CD4-positive, alpha-beta T cell treated with Interleukin-15 for 4 hours (primary cell): ENCODE measurements around the gene HTR3B.
"Not testable (repeated sequence)": the region's sequence is repeated elsewhere in the genome, so short reads cannot be mapped to it uniquely, and the experiment has no call there.

Source experiments
- DNase-seq: peaks from one replicate; pipeline ENCODE4 v3.0.0-alpha.2; 2020; ENCODE audit warnings: low spot score

HTR3B gene

DNA sequence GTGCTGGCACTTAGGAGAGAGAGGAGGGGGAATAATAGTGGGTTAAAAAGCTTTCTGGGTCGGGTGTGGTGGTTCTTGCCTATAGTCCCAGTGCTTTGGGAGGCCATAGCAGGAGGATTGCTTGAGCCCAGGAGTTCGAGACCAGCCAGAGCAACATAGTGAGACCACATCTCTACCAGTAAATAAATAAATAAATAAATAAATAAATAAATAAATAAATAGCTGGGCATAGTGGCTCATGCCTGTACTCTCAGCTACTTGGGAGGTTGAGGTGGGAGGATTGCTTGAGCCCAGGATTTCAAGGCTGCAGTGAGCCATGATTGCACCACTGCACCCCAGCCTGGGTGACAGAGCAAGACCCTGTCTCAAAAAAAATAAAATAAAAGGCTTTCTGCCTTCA is 41.6 kb downstream of the HTR3B start:
- not testable (repeated sequence) for DNase-seq

GRCh38 chr11:113947994-113948393 is 43.4 kb downstream of the HTR3B start:
- DNase-seq, result no peak

- no peak for DNase-seq
Measured at GRCh38 chr11:113949891-113950290, 45.3 kb downstream of the HTR3B start.

DNA sequence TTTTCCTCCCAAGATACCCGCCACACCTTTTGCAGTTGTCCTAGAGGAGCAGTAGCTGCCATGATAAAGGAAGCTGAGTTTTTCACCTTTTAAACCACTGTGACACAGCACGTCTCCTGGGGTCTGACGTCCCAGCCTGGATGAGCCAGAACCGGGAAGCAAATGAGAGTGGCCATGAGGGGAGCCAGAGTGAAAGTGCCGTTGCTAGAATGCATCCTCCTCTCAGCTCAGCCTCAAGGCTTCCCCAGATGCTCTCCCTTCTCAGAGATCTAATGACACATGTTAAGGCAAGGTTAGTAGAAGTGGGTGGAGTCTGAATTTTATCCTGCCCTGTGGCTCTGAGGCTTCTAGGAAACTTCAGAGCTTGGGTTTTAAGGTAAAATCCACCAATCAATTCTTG is 46.9 kb downstream of the HTR3B start:
- no peak for DNase-seq

- DNase-seq, result no peak
Measured at GRCh38 chr11:113952070-113952469, 47.5 kb downstream of the HTR3B start.

- no peak for DNase-seq
Measured at GRCh38 chr11:113952588-113952987, 48.0 kb downstream of the HTR3B start.

- no peak for DNase-seq
Measured at GRCh38 chr11:113954235-113954634, 49.6 kb downstream of the HTR3B start.

GRCh38 chr11:113956986-113957385 is 52.4 kb downstream of the HTR3B start:
- no peak for DNase-seq

DNA sequence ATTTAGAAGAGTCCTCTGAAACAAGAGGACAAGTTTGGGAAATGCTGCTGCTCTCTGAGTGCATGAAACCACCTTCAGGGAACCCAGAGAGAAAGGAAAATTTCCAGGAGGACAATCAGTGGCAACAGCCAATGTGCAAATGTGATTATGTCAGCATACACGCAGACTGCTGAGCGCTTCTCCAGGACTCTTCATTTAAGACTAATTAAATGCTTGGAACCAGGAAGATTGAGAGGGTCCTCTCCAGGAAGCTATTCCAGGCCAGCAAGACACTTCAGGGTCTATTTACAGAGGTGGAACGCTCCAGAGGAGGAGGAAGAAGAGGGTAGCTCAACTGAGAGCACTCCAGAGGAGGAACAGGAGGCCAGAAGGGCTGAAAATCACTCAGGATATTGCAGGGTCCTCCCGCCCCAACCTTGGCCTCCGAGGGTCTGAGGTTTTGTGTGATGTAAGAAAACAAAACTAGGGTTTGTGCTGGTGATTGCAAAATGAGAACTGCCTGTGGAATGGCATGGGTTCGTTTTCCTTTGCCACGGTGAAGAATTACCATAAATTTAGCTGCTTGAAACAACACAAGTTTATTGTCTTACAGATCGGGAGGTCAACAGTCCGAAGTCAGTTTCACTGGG is 56.2 kb downstream of the HTR3B start:
- DNase-seq, result no peak

GRCh38 chr11:113967361-113967760 is 62.8 kb downstream of the HTR3B start:
- no peak for DNase-seq

- DNase-seq, result no peak
Measured at GRCh38 chr11:113971506-113972195, 67.1 kb downstream of the HTR3B start.

DNA sequence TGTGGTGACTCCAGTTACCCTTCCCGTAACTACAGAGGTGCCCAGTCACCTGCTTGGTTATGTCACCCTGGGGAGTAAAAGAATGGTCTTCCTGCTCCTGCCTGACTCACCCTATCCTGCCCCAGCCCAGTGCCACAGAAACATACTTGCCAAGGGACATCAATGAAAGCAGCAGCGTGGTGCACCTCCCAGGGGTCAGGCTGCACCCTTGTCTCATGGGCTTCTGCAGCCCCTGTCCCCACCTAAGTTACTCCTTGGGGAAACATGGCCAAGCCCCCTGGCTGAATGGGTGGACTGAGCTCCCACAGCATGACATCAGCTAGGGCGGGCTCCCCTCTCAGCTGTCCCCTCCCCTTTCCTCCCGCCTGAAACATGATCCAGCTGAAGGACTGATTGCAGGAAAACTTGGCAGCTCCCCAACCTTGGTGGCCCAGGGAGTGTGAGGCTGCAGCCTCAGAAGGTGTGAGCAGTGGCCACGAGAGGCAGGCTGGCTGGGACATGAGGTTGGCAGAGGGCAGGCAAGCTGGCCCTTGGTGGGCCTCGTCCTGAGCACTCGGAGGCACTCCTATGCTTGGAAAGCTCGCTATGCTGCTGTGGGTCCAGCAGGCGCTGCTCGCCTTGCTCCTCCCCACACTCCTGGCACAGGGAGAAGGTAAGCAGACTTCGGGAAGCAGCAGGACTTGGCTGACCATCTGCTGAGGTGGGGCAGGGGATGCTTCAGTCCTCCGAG is 70.3 kb downstream of the HTR3B start, which contains the start of gene HTR3A:
Gene HTR3A, plus strand, starts transcription at position 368 of the 730 bp plus-strand sequence. Its CDS starts 218 bp downstream, at position 586.
- DNase-seq, result no peak

DNA sequence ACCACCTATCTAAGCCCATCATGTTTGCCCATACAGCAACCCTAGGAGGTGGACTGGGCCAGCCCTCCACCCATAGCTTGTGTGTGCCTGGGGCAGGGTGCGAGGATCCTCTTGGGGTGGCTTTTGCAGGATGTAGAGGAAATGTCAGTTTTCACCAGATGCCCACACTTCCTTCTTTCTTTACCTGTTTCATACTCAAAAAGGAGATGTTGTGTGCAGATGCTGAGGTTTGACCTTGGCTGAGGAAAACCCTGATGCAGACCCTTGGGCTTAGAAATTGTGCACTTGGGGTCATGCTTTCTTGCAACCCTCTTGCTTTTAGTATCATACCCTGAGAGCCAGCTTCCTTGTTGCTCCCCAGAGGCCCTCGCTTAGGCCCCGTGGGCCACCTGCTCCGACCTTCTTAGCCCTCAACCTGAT is 72.5 kb downstream of the HTR3B start:
- no peak for DNase-seq

DNA sequence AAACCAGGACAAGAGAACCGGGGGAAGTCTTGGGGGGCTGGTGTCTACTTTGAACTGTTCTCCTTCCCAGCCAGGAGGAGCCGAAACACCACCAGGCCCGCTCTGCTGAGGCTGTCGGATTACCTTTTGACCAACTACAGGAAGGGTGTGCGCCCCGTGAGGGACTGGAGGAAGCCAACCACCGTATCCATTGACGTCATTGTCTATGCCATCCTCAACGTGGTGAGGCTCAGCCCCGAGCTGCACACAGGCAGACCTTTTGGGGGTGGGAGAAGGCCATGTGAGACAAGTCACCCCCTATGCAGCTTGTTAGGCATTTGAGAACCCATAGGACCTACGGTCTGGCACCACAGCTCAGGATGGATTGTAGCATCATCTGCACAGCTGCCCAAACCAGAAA is 73.1 kb downstream of the HTR3B start:
- DNase-seq, result no peak

- DNase-seq, result no peak
Measured at GRCh38 chr11:113979431-113979830, 74.8 kb downstream of the HTR3B start.

DNA sequence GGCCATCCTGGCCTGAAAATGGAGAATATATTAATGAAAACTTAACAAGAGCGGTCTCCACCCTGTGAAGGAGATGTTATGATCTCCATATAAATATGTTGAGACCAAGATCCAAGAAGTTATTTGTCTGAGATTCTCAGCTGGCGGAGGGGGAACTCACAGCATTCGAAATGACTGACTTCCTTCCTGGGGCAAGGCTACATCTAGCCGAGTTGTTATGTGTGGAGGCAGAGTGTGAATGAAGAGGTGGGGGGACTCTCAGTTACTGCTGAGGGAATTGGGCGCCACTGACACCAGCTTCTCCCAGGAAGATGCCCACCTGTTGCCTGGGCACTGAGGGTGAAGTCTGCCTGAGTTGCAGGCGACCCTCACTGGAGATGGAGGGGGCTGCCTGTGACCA is 76.2 kb downstream of the HTR3B start:
- DNase-seq, result no peak

DNA sequence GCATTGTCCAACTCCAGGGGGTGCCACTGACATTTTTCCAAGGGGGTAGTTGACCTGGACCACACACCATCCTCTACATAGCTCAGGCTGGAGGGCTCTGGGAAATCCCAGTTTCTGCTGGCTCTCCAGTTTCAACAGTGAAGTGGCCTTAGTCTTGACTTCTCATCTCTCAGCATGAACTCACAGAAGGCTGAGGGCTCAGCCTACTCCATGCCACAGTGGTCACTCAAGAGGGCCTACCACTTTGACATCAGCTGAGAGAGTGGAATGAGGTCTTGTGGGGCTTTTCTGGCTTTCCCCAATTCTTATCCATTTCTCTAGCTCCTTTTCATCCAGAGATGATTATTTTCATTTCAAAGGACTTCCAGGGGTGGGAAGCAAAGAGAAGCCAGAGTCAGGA is 77.7 kb downstream of the HTR3B start:
- DNase-seq, result no peak

DNA sequence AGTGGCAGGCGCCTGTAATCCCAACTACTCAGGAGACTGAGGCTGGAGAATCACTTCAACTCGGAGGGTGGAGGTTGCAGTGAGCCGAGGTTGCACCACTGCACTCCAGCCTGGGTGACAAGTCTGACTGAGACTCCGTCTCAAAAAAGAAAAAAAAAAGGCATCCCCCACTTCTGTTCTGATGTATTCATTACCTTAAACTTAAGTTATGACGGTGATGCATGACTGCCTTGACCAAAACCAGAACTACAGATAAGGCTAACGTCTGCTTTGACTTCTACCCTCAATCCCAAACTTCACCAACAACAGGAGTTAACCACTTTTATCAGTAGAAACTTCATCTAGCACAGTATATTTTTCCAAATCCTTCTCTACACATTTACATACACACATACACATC is 80.2 kb downstream of the HTR3B start:
- no peak for DNase-seq

DNA sequence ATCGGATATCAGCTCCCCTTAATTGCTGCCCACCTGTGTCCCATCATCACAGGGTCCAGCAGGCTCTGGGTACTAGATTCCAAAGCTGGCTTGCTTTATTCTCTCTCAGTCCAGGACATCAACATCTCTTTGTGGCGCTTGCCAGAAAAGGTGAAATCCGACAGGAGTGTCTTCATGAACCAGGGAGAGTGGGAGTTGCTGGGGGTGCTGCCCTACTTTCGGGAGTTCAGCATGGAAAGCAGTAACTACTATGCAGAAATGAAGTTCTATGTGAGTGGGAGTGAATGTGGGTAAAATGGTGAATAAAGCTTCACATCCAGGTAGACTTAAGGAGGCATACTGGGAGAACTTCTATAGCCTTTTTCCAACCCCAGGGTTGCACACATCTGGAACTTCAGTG is 81.3 kb downstream of the HTR3B start:
- no peak for DNase-seq

- DNase-seq, result no peak
Measured at GRCh38 chr11:113986351-113987140, 82.0 kb downstream of the HTR3B start.

GRCh38 chr11:113989381-113989780 is 84.8 kb downstream of the HTR3B start:
- DNase-seq, result no peak

- no peak for DNase-seq
Measured at GRCh38 chr11:113989916-113990315, 85.3 kb downstream of the HTR3B start.
